HG03095 (cell line): ENCODE measurements around the gene RFX1.
"Not testable (repeated sequence)": the region's sequence is repeated elsewhere in the genome, so short reads cannot be mapped to it uniquely, and the experiment has no call there.

Source experiments
- ATAC-seq: cut with Tn5 transposase; IDR thresholded peaks from one replicate; pipeline ENCODE4 v1.9.1; 2021; ENCODE audit warnings: moderate library complexity; ENCODE audit not compliant: unreplicated experiment

Gene RFX1

DNA sequence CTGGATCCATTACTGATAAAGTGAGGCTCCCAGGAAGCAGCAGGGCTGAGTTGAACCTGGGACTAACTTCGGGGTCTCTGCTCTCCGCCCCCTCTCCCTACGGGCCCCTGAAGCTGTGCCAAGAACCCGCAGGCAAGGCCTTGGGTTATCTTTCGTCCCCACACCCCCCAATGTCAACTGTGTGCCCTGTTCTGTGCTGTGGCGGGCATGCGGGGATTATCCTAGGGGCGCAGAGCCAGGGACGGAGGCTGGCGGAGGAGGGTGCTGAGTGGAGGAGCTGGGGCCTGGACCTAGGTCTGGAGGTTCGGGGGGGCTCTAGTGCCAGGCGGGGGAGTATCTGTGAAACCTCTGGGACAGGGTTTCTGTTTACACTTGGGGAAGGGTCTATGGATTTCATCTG is 26.4 kb downstream of the RFX1 start:
- no peak for ATAC-seq

DNA sequence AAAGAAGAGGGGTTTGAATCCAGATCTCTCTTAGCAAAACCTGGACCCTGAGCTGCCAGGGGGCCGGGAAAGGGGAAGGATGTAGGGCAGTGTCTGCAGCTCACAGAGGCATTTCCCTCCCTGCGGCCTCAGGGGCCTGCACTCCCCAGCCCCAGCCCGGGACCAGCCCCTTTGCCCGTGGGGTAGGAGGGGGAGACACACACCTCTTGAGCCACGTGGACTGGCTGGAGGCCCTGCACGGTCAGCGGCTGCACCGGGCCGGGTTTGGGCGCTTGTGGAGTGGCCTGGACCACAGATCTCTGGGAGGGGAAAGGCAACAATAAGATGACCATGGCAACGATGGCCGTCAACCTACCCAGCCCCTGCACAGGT is 26.9 kb downstream of the RFX1 start:
- ATAC-seq = no peak

DNA sequence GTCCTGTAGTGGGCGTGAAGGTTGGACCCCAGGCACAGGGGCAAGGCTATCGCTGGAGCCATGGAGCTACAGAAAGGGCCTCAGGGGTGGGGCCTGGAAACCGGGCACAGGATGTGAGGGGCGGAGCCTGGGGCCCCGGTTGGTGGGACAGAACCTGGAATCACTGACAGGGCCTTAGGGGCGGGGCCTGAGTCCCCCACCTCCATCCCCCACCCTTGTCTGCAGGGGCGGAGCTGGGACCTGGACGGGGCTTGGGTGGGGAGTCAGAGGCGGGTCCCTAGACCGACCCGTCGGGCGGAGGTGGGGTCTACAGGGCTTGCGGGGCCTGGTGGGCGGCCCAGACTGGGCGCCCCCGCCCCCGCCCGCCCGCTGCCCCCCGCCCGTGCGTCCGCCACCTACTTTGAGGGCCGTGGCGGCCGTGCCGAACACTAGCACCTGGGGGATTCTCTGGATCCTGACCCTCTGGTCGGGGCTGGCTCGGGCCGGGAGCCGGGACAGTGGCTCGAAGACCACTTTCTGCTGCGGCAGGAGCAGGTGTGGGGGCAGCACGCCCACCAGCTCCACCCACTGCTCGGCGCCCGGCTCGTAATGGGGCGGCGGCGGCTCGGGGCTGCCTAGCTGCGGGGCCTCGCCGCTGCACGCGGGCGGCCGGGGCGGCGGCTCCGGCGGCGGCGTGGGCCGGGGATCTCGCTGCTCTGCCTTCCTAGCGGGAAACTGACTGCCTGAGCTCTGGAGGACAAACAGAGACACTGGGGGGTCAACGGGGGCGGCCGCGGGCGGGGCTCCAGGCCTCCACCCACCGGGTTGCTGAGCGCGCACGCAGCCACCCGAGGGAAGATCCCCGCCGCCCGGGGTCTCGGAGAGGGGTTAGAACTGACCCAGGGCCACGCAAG is 27.5 kb downstream of the RFX1 start:
- no peak for ATAC-seq

DNA sequence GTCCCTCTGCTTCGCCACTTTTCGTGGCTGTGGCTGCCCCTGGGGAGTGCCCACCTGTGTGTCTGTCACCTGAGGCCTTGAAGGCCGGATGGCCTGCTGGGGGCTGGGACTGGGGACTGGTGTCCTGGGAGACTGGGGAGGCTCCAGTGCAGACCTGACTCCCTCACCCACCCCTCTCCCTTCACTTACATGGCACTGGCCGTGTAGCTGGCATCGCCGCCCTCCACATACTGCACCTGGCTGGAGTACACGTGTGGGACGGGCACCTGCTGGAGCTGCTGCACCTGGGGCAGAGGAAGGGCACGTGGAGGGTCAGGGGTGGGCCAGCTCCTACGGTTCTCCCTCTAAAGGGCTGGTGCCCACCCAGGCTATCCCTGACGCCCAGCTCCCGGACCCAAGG is 28.3 kb downstream of the RFX1 start:
- no peak for ATAC-seq

DNA sequence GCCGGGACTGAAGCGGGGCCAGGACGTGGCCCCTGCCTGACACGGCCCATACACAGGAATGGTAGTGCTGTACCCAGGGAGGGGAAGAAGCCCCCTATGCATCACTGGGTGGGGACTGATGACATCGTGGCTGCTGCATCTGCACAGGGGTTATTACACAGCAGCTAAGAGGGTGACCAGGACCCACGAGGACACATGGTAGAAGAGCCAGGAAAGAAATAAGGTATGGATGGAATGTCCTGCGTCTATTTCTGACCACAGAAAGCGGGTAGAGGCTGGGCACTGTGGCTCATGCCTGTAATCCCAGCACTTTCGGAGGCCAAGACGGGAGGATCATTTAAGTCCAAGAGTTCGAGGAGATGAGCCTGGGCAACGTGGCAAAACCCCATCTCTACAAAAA is 29.7 kb downstream of the RFX1 start:
- ATAC-seq = no peak

DNA sequence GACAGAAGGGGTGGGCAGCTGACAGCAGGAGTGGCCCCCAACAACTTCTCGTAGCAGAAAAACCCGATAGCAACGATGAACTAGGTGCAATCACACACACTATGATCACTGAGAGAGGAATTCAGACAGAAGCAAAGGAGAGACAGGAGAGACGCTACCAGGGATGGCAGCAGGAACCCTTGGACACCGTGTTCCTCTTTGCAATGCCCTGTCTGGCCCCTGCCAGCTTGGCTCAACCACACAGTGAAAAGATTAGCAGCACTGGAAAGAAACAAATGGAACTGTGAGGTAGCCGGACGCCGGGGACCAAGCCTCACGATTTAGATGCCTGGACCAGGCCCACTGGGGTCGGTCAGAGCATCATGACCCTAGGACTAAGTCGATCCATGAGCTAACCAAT is 30.2 kb downstream of the RFX1 start:
- no peak for ATAC-seq

DNA sequence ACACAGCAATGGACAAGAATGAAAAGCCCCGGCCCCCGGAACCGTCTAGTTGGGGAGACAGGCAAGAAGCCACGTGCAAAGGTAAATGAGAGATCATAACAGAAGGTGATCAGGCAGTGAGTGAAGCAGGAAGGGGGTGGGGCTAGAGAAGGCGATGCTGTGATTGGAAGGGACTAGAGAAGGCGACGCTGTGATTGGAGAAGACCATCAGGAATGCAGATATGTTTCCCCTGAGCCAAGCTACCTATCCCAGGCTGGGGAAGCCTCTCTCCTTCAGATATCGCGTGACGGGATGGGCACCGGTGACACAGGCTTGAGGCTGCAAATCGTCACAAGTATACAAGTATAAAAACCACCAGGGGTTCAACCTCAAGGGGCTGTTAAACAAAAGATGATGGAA is 32.0 kb downstream of the RFX1 start:
- no peak for ATAC-seq

DNA sequence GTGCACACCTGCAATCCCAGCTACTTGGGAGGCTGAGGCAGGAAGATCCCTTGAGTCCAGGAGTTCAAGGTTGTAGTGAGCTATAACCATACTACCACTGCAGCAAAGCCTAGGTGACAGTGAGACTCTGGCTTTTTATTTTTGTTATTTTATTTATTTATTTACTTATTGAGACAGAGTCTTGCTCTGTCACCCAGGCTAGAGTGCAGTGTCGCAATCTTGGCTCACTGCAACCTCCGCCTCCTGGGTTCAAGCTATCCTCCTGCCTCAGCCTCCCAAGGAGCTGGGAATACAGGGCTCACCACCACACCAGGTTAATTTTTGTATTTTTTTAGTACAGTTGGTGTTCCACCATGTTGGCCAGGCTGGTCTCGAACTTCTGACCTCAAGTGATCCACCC is 32.6 kb downstream of the RFX1 start:
- ATAC-seq = not testable (repeated sequence)

DNA sequence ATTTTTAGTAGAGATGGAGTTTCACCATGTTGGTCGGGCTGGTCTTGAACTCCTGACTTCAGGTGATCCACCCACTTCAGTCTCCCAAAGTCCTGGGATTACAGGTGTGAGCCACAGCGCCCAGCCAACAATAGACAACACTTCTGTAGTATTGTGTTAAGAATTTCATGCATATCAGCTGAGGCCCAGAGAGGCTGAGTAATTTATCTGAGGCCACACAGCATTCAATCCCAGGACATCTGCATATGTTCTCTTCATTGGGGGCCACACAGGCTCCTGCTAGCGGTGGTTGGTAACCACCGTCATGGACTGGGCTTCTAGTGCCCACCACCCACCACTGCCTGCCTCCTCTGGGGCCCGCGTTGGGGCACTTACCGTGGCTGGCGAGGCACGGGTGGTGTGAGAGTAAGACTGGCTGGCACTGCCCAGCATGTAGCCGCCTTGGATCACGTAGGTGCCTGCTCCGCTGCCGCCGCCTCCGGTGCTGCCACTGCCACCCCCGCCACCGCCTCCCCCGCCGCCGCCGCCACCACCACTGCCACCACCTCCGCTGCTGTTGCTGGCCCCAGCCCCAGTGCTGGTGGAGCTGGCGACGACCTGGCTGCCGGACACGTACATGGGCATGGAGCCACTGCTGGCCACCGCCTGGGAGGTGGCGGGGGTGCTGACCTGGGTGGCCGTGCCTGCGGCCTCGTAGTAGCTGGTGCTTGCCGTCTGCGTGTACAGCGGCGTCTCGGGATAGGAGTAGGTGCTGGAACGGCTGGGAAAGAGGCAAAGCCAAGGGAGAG is 33.6 kb downstream of the RFX1 start:
- no peak for ATAC-seq

DNA sequence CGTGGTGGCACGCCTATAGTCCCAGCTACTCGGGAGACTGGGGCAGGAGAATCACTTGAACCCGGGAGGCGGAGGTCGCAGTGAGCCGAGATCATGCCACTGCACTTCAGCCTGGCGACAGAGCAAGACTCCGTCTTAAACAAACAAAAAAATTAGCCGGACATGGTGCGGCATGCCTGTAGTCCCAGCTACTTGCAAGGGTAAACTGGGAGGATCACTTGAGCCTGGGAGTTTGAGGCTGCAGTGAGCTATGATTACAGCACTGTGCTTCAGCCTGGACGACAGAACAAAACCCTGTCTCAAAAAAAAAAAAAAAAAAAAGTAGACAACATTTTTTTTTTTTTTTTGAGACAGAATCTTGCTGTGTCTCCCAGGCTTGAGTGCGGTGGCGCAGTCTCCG is 34.3 kb downstream of the RFX1 start:
- ATAC-seq = not testable (repeated sequence)

DNA sequence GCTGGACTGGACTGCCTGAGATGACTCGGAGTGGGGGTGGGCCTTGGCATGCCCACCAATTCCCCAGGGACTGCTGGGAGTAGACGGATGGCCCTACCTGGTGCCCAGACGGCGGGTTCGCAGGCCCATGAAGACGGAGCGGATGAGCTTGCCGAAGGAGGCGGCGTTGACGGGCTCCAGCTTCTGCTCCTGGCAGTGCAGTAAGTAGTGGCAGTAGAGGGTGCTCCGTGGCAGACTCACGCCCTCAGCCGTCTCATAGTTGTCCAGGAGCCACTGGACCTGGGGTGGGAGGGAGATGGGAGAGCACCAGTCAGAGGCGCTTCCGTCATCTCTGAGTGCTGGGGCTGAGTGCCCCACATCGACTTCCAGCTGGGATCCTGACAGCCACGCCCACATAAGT is 36.2 kb downstream of the RFX1 start:
- ATAC-seq = no peak

DNA sequence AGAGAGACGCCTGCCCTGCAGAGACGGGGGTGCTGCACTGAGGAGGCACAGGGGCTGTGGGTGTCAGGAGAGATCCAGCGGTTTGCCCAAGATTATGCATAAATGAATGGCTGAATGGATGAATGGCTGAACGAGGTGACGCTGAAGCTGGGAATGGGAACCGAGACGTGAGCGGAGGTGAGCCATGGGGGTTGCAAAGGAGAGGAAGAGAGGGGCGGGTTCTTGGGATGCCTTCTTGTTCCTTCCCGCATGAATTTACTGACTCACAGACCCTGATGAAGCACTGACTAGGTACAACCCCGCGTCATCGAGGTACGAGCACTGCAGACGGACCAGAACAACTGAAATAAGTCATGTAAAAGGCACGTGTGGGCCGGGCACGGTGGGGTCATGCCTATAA is 37.1 kb downstream of the RFX1 start:
- ATAC-seq = no peak

DNA sequence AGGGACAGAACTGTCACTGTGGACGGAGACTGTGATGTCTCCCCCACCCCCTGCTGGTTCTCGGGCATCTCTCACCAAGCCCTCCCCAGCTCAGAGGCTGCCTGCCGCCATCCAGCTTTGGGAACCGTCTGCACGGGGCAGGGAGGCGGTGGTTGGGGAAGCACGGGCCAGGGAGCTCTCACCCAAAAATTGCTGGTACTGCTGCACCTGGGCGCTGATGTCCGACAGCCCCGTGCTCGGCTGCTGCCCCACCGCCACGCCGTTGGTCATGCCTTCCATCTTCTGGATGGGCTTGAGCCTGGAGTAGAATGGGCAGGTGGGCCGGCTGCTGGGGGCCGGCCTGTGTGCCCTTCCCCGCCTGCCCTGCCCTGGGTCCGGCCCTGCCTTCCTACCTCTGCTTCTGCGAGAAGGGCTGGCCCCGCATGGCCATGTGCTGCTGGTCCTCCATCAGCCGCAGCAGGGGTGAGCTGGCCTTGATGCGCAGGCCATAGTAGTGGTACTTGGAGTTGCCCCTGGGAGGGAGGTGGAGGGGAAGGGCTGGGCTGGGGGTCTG is 37.7 kb downstream of the RFX1 start:
- no peak for ATAC-seq

DNA sequence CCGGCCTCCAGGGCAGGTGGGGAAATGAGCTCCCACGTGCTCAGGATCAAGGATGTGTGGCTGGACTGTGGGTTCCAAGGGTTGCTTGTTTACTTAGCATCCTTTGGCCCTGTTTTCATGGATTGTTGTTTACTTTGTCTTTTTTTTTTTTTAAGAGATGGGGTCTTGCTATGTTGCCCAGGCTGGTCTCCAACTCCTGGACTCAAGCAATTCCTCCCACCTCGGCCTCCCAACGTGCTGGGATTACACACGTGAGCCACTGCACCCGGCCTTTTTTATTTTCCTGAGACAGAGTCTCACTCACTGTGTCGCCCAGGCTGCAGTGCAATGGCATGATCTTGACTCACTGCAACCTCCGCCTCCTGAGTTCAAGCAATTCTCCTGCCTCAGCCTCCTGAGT is 38.9 kb downstream of the RFX1 start:
- not testable (repeated sequence) for ATAC-seq

DNA sequence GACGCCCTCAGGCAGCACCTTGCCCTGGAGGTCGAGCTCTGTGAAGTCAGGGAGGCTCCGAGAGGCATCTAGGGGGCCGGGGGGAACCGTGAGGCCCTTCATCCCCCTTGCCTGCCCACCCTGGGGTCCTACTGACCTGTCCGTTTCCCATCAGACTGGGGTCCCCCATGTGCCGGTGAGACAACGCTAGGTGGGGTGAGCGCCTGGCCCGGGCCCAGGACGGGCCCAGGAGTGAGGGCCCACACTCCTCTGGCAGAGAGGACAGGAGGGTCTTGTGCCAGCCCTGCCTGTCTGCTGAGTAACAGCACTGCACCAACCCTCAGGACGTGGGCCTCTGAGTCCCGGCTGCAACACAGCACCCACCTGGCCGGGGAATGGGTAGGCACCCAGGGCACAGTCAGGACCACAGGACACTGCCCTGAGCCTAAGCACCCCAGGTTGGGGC is 39.4 kb downstream of the RFX1 start:
- no peak for ATAC-seq

DNA sequence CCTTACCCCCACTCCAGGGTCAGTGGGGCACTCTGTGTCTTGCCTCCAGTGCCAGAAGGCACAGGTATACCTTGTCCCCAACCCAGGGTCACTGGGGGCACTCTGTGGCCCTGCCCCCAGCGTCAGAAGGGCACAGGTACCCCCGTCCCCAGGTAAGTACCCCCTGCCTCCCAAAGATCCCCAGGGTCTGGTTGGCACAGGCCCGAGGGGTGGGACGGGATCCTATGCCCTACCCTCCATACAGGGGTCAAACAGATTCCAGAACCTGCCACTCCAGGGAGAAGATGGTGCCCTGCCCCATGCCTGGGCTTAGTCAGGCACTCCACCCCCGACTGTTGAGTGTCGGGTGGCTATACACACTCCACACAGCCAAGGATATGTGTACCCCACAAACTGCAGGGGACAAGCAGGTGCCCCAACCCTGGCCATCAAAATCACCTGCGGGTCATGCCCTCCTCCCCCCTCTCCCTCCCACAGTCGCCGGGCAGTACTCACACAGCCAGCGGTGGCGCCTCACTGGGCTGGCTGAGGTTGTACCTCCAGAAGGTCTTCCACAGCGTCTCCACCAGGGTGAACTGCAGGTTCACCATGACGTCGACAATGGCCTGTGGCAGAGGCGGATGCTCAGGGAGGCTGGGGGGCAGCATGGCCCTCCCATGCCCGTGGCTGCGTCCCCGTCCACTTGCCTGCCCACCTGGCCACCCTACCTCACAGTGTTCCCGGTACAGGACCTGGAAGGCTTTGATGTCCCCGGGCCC is 40.0 kb downstream of the RFX1 start:
- ATAC-seq = no peak

DNA sequence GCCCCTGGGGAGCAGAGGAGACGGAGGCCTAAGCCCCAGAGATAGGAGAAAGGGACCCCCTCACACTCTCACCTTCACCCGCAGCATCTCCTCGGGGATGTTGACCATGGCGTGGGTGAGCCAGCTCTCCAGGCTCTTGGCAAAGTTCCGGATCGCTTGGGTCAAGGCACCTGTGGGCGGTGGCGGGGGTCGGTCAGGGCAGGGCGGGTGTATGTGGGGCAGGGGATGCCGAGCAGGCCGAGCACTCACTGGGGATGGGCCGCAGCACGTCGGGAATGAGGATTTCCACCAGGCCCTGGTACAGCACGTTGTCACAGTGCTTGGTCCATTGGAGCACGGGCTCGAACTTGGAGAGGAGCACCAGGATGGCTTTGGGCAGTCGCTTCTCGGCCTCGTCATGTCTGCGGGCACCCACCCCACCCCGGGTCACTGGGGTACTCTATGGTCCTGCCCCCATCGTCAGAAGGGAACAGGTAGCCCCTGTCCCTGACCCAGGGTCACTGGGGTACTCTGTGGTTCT is 40.7 kb downstream of the RFX1 start:
- no peak for ATAC-seq

DNA sequence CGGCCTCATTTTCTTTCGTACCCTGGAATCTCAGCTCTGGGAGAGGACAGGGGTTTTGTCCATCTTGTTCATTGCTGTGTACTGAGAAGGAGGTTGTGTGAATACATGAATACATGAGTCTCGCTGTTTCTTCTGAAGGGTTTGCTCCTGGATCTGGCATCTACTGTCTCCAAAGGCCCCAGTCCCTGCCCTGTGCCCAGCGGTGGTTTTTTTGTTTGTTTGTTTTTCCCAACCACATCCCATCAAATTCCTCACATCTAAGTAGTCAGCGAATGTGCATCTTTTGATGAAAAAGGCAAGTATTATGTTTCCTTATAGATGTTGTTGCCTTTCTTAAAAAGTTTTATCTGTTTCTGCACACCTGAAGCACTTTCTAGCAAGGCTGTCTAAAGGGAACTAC is 41.3 kb downstream of the RFX1 start:
- no peak for ATAC-seq

DNA sequence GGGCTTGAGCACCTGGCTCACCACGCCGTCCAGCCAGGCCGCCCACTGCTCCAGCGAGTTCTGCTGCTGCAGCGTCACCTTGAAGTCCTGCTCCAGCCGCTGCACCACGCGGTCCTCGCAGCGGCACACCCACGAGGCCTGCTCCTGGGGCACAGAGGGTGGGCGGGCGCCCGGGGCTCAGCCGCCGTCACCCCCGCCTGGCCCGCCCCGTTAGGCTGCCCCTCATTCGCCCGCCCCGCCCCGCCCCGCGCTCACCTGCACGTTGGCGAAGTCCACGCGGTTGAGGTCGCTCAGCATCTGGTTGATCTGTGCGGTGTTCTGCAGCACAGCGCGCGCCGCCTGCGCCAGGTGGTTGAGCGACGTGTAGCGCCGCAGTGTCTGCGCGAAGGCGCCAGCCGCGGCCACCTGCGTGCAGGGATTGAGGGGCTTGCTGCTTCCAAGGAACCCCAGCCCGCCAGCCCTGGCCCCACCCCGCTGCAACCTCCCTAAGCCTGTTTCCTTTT is 42.5 kb downstream of the RFX1 start:
- no peak for ATAC-seq

DNA sequence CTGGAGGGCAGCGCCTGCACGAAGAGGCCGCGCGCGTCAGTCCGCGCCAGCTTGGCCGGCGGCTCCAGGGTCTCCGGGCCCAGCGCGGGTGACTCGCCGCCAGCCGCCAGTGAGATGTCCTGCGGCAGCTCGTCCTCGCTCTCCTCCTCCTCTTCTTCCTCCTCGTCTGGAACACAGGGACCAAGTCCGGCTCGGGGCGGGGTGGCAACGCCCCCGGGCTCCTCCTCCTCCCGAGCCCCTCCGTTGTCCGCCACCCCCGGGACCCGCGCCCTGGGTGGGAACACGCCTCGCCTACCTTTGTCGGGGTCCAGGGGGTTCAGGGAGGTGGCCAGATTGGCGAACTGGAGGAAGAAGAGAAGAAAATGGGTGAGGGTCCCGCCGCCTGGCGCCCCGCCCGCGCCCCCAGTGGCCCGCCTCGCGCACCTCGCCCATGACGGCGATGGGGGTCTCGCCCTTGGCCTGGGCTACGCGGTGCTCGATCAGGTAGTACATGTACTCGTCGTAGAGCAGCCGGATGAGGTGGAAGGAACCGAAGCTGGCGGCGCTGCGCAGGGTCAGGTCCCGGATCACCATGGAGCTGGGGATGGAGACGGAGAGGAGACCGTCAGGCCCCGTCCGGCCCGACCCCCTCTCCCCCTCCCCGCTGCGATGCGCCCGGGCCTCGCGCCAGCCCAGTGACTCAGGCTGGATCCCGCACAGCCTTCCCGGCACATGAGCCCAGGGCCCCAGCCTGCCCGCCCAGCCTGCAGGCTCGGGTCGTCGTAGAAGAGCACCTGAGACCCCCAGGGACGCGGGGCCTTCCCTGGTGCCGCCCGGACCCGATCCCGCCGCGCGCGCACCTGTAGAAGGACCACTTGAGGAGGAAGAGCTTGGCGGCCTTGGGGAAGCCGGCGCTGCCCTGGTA is 43.2 kb downstream of the RFX1 start:
- ATAC-seq = no peak
